ENCODE results near the gene CYSLTR1. TPM values are rescaled to one million over a fixed set of nuclear protein-coding genes. Genes with fewer than 3 reads are reported as not detected.

CYSLTR1 gene
- polyA plus RNA-seq (2012; rRNA removed), result not detected in 2 replicates
- polyA plus RNA-seq (2012; cell fraction: cytosol; rRNA removed), result 0.01 TPM in 1 of 2 replicates, not detected in the other
- polyA plus RNA-seq (2012; cell fraction: nucleus; rRNA removed), result not detected in 2 replicates

DNA sequence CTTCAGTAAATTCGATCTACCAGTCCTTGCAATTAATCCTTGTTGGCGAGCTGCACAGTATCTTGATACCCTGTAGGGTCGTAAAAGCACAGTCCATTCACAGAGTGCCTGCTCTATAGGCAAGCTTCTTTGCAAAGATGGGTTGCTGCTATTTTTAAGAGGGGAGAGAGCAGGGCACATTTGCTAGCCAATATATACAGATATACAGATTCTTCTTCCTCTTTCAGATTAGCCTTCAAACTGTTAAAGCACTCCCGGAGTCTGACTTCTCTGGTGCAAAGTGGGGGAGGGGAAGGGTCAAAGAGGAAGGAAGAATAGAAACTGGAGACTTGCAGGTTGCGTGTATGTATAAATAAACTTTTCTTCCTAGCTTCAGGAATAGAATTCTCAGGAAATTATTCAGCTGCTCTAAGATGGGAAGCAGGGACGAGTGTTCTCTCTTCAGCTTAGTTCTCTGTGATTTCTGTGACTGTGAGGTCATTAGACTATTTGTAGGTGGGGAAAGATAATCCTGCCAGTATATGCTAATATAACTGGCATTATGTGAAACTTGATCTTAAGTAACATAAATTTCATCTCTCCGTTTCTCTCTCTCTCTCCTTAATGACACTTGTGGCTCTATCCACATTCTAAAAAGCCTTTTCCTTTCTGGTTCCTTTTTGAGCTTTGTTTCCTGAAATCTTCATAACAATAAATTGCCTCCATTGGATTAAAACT is at the start of gene CYSLTR1:
Gene CYSLTR1 (minus strand): TSS at position 242 of the 717 bp plus-strand sequence. CDS start 53,865 bp downstream, outside the sequence.
- Histone ChIP-seq H3F3A (replicated peaks; ENCODE audit: insufficient read depth) (no peaks in the 10 kb centered on the region), H4K20me1 (ENCODE audit: insufficient read depth) (no peaks in the 10 kb centered on the region), H3K27ac (ENCODE audit: low read depth in 2 of 2, low read length in 1 of 2) (no peak within 1 kb of the TSS), H3K9me3 (no peaks in the 10 kb centered on the region), H3K4me3 (ENCODE audit: low read depth in 2 of 2, low read length in 1 of 2) (no peak within 1 kb of the TSS), H3K4me2 (no peak within 1 kb of the TSS), H3K9me2 (no peaks in the 10 kb centered on the region), H3K4me1 (ENCODE audit: control insufficient read depth in 1 of 2, insufficient read depth in 2 of 2, low read depth in 1 of 2, low read length in 1 of 2) (no peaks in the 10 kb centered on the region), H2AFZ (ENCODE audit: low read depth) (no peak within 1 kb of the TSS), H3K79me2 (ENCODE audit: insufficient read depth) (no peaks in the 10 kb centered on the region), H3K36me3 (replicated peaks in 1 of 2; ENCODE audit: control insufficient read depth in 1 of 2, insufficient read depth in 2 of 2, low read length in 1 of 2) (no peaks in the 10 kb centered on the region), H3K27me3 (ENCODE audit: insufficient read depth) (no peaks in the 10 kb centered on the region), H3K9ac (no peak within 1 kb of the TSS)
- DNase-seq, result no peak
- CTCF ChIA-PET, result no interaction called here
- POLR2A ChIA-PET, result no interaction called here
- WGBS (ENCODE audit: low lambda C conversion rate), result 3% methylated on average over 7 of the region's 7 CpGs
- TF ChIP-seq EP300 (IDR thresholded peaks at IDR 0.05; ENCODE audit: borderline replicate concordance in 1 of 2, low read depth in 1 of 2, low read length in 1 of 2) (no peak), USF1 (IDR thresholded peaks at IDR 0.05; ENCODE audit: borderline replicate concordance, low read depth) (no peak), RFX5 (IDR thresholded peaks at IDR 0.05; ENCODE audit: low read length) (no peak), RAD21 (IDR thresholded peaks at IDR 0.05; ENCODE audit: low read length) (no peak), TAF1 (IDR thresholded peaks at IDR 0.05; ENCODE audit: borderline replicate concordance, low read depth, low read length) (no peak), PBX3 (IDR thresholded peaks at IDR 0.05) (no peak), GATA2 (CRISPR knock-in tag; IDR thresholded peaks at IDR 0.05) (no peak), CHD2 (IDR thresholded peaks at IDR 0.05; ENCODE audit: low read length, partially characterized antibody) (no peak), CTCF (IDR thresholded peaks at IDR 0.05) (no peak), RCOR1 (IDR thresholded peaks at IDR 0.05; ENCODE audit: low read length) (no peak), JUND (IDR thresholded peaks at IDR 0.05) (no peak), RXRA (IDR thresholded peaks at IDR 0.05; ENCODE audit: borderline replicate concordance, low read depth) (no peak), SIN3A (IDR thresholded peaks at IDR 0.05; ENCODE audit: borderline replicate concordance, low read depth, low read length) (no peak), FOXM1 (IDR thresholded peaks at IDR 0.05; ENCODE audit: low read depth) (no peak), GABPA (IDR thresholded peaks at IDR 0.05; ENCODE audit: low read depth) (no peak), YY1 (IDR thresholded peaks at IDR 0.05; ENCODE audit: low read depth) (no peak), SMC3 (IDR thresholded peaks at IDR 0.05; ENCODE audit: low read depth, low read length) (no peak), POLR2AphosphoS5 (IDR thresholded peaks at IDR 0.05; ENCODE audit: low read depth, low read length) (no peak)
- TF ChIP-seq, protein P1, sequence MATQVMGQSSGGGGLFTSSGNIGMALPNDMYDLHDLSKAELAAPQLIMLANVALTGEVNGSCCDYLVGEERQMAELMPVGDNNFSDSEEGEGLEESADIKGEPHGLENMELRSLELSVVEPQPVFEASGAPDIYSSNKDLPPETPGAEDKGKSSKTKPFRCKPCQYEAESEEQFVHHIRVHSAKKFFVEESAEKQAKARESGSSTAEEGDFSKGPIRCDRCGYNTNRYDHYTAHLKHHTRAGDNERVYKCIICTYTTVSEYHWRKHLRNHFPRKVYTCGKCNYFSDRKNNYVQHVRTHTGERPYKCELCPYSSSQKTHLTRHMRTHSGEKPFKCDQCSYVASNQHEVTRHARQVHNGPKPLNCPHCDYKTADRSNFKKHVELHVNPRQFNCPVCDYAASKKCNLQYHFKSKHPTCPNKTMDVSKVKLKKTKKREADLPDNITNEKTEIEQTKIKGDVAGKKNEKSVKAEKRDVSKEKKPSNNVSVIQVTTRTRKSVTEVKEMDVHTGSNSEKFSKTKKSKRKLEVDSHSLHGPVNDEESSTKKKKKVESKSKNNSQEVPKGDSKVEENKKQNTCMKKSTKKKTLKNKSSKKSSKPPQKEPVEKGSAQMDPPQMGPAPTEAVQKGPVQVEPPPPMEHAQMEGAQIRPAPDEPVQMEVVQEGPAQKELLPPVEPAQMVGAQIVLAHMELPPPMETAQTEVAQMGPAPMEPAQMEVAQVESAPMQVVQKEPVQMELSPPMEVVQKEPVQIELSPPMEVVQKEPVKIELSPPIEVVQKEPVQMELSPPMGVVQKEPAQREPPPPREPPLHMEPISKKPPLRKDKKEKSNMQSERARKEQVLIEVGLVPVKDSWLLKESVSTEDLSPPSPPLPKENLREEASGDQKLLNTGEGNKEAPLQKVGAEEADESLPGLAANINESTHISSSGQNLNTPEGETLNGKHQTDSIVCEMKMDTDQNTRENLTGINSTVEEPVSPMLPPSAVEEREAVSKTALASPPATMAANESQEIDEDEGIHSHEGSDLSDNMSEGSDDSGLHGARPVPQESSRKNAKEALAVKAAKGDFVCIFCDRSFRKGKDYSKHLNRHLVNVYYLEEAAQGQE (IDR thresholded peaks at IDR 0.05; ENCODE audit: low read depth, low read length), result no peak
